Measurements from ENCODE around the gene LRRK2.

DNA sequence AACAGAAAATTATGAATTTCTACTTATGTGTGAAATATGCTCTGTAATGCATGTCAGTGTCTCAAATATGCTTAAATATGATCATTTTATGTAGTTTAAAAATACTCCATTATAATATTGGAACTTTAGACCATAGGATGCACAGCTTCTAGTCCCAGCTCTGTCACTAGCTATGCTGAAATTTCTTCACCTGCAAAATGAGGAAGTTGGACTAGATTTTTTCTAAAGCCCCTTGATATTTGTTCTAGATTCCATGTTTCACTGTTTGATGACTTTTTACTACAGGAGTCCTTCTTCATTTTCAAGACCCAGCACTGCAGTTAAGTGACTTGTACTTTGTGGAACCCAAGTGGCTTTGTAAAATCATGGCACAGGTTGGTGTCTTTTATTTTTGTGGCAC is 90.1 kb downstream of the LRRK2 start:
- TF ChIP-seq, protein P1, sequence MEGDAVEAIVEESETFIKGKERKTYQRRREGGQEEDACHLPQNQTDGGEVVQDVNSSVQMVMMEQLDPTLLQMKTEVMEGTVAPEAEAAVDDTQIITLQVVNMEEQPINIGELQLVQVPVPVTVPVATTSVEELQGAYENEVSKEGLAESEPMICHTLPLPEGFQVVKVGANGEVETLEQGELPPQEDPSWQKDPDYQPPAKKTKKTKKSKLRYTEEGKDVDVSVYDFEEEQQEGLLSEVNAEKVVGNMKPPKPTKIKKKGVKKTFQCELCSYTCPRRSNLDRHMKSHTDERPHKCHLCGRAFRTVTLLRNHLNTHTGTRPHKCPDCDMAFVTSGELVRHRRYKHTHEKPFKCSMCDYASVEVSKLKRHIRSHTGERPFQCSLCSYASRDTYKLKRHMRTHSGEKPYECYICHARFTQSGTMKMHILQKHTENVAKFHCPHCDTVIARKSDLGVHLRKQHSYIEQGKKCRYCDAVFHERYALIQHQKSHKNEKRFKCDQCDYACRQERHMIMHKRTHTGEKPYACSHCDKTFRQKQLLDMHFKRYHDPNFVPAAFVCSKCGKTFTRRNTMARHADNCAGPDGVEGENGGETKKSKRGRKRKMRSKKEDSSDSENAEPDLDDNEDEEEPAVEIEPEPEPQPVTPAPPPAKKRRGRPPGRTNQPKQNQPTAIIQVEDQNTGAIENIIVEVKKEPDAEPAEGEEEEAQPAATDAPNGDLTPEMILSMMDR (conservative IDR thresholded peaks at IDR 0.05; ENCODE audit: low read length): no peak
- no peak for TF ChIP-seq EZH2phosphoT487 (IDR thresholded peaks at IDR 0.05; ENCODE audit: borderline replicate concordance, low read depth, low read length)

All from OCI-LY7 (cell line).